NCI-H2227 treated with DMSO at 0.1 percent for 48 hours (cell line): Measurements from ENCODE around the gene MAPRE2.
"Not testable (repeated sequence)": the region's sequence is repeated elsewhere in the genome, so short reads cannot be mapped to it uniquely, and the experiment has no call there.

Experiments
- DNase-seq: peaks from one replicate; lab custom pipeline; 2025; lab: John Stamatoyannopoulos, UW

The MAPRE2 gene

GRCh38 chr18:35091841-35092240 is 50.6 kb downstream of the MAPRE2 start:
- DNase-seq, result no peak

GRCh38 chr18:35095983-35096676 is 54.9 kb downstream of the MAPRE2 start:
- DNase-seq, result no peak

DNA sequence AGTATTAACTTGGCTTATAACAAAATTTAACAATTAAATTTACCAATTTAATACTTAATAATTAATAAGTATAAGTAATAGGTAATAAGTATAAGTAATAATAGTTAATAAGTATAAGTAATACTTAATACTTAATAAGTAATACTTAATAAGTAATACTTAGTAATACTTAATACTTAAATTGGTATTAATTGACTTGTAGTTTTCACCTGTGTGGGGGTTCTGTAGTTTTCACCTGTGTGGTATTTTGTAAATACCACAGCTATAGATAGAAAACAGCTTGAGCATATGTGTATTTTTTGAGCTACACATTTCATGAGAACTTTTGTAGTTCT is 55.4 kb downstream of the MAPRE2 start:
- DNase-seq, result no peak

DNA sequence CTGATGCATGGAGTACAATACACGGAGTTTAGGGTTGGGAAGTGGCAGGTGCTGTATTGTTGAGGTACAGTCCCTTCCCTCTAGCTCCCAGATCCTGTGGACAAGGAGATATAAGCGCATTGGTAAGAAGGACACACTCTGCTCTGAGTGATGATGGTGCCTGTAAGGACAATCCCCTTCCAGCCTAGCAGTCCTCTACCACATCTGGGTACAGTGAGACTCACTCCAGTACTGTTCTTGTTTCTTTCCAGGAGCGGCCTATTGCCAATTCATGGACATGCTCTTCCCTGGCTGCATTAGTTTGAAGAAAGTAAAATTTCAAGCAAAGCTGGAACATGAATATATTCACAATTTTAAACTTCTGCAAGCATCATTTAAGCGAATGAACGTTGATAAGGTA is 56.0 kb downstream of the MAPRE2 start:
- DNase-seq, result no peak

- DNase-seq, result no peak
Measured at GRCh38 chr18:35097763-35098162, 56.5 kb downstream of the MAPRE2 start.

DNA sequence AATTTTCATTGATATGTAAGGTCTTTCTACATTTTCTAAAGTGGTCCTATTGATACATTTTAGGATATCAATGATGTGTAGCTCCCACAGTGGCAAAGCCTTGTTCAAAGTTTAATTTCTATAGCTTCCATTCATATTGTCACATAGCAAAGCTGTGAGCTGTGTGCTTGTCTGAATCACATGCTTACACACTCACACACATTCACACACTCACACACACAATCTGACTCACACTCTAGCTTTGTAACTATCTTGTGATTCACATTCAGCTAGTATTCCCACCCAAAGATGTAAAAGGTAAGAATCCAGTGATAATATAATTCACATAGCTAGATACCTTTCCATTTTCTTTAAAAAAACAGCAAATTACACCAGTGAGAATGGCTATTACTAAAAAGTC is 58.7 kb downstream of the MAPRE2 start:
- DNase-seq, result no peak

GRCh38 chr18:35104391-35105051 is 63.3 kb downstream of the MAPRE2 start:
- DNase-seq, result no peak

DNA sequence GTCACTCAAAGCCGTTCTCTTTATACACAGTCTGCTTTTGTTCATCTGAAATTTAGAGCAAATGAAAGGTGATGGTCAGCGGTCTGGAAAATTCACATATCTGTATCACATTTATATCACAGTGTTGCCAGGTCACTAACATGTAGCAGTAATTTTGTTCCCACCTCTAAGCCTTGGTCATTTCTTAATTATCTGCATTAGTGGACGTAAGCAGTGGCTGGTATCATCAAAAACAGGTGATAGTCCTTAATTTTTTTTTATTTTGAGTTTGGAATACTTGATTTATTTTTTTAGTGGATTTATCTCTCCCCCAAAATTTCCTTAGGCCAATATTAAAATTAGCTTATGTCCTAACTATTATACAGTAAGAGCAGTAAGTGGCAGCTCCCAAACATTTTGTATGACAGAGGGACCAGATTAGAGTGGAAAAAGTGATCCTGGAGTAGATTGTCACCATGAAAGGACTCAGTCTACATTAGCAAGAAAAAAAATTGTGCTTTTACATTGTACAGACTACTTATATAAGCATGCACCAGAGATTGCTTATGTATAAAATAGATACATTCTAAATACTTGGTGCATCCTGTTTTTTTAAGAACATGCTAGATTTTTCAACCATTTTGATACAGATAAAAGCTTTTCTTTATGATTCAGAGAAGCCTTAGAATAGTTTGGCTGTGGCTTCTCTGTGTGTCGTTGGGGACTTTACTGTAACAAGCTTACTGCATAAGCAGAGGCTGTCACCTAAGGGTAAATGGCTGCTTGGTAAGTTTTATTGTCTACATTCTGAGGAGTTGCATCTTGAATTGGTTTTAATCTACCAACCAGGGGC is 65.0 kb downstream of the MAPRE2 start:
- DNase-seq, result no peak

DNA sequence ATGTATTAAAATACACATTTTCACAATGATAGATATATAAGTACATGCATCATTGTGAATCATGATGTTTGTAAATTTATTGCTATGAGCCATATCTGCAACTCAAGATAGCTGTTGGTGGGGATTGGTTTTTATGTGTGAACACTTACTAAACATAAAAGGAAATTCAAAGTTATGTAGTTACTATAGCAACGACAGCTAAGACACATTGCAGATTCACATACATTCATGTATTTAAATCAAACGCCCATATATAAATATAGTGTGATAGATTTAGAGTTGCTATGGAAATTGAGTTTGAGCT is 65.6 kb downstream of the MAPRE2 start:
- no peak for DNase-seq

DNA sequence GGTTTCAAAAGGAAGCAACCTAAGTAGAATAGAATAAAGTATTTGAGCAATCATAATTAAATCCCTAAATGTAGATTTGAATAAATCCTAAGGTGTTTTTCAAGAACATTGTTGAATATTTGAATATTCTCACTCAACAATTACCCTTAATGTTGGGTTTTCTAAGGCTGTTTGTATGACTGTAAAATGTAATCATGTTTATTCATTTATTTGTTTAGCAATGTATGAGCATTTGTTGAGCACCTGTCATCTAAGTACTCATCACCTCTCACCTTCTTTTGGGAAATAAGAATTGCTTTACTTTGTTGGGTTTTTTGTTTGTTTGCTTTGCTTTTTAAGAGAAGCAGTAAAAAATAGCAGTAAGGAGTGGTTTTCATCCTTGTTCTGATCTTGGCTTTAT is 66.0 kb downstream of the MAPRE2 start:
- no peak for DNase-seq

DNA sequence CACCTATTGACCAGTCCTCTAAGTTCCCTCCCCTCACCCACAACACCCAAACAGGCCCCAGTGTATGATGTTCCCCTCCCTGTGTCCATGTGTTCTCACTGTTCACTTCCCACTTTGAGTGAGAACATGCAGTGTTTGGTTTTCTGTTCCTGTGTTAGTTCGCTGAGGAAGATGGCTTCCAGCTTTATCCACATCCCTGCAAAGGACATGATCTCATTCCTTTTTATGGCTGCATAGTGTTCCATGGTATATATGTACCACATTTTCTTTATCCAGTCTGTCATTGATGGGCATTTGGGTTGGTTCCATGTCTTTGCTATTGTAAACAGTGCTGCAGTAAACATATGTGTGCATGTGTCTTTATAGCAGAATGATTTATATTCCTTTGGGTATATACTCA is 66.9 kb downstream of the MAPRE2 start:
- not testable (repeated sequence) for DNase-seq

DNA sequence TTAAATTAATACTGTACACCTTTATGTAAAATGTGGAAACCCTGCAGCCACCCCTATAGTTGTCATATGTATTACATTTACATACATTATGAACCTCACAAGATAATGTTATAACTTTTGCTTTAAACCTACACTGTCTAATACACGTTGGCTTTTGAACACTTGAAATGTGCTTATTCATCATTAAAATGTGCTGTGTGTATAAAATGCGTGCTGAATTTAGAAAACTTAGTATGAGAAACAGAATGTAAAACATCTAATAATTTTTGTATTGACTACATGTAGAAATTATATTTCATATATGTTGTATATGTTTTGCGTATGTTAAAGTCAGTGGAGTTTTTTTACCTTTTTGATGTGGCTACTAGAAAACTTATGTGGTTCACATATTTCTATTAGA is 68.8 kb downstream of the MAPRE2 start:
- DNase-seq, result no peak

GRCh38 chr18:35110554-35111485 is 69.6 kb downstream of the MAPRE2 start:
- no peak for DNase-seq

DNA sequence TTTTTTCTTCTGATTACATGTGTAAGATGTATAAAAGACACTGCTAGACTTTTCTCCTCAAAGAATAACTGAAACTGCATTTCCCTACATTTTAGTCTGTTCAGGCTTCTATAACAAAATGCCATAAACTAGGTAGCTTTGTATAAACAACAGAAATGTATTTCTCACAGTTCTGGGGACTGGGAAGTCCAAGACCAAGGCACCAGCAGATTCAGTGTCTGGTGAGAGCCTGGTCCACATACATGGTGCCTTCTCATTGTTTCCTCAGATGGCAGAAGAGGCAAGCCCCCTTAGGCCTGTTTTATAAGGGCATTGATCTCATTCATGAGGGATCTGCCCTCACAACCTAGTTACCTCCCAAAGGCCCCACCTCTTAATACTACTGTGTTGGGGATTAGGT is 71.5 kb downstream of the MAPRE2 start:
- DNase-seq, result no peak

GRCh38 chr18:35114305-35114704 is 73.1 kb downstream of the MAPRE2 start:
- no peak for DNase-seq

DNA sequence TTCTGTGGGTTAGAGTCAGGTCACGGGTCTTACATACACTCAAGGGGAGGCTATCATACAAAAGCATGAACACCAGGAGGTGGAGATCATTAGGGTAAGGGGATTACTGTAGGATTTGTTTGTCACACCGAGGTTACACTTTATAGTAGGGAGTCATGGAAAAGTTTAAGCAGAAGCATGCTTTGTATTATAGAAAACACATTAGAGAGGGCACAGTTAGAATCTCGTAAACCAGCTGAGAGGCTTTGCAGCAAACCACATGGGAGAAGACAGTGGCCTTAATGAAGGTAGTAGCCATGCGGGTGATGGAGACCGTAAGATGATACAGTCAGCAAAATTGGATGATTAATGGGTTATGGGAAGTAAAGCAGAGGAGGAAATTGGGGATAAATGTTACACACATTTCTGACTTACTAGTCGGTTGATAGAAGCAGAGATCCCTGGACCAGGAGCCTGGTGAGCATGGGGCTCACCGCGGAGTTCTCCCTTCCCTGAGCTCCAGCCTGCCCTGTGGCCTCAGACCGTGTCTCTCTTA is 75.6 kb downstream of the MAPRE2 start:
- DNase-seq, result no peak

DNA sequence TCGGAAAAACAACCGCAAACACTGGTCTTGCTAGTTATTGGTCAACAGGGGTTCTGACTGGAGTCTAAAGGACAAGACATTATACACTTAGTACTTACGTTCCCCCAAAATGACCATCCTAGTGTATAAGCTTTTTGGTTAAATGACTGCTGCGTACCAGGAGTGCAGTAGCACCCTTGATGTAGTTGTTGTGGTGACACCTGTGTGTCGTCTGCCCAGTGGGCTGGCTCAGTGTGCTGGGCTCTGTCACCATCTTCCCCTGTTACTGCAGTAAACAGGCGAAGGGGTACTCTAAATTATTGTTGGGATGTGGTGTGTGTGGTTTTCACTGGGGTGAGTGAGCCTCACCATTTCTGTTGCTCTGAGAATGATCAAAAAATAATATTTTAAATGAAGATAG is 76.2 kb downstream of the MAPRE2 start:
- no peak for DNase-seq

GRCh38 chr18:35117951-35118411 is 76.8 kb downstream of the MAPRE2 start:
- no peak for DNase-seq

DNA sequence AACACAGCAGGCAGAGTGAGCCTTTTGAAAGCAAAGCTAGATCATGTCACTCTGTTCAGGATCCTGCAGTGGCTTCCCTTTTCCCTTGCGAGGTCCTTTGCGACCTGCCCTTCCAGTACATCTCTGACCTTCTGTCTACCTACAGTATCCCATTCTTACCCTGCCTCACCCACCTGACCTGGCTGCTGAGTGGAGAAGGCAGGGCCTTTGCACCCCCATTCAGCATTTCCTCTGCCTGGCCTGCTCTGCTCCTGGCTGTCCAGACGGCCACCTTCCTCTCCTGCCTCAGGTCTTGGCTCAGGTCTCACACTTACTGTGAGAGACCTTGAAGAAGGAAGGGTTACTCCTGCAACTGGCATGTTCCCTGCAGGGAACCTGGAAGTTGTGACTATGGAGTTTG is 77.4 kb downstream of the MAPRE2 start:
- DNase-seq, result no peak

DNA sequence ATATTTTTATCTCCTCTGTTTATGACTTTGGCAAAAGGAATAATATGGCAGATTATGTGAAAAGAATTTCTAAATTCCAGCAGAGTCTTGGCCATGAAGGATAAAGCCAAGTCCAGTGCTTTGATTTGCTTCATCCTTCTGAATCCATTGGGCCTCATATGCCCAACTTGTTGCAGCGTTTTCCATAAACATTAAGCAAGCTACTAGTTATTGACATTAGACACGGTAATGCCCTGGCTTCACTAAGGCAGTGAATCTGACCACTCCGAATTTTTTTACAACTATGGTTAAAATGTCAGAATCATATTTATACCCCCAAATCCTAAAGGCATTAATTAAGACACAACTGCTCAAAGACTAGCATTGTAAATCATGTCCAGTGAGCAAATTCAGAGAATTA is 79.8 kb downstream of the MAPRE2 start:
- DNase-seq, result no peak

- no peak for DNase-seq
Measured at GRCh38 chr18:35121531-35121930, 80.3 kb downstream of the MAPRE2 start.
